Urinary bladder (tissue), 4 donors: Measurements from ENCODE around the gene FAM174B. TPM values are rescaled to one million over a fixed set of nuclear protein-coding genes. Genes with fewer than 3 reads are reported as not detected.

Experiments used
- DNase-seq: peaks from one replicate; pipeline ENCODE4 v3.0.0-alpha.2; 2015; ENCODE audit errors: extremely low spot score
- H3K27ac ChIP-seq: one replicate; pipeline ENCODE4 v1.5.1; 2013; ENCODE audit warnings: low read depth, mild to moderate bottlenecking, moderate library complexity
- H3K36me3 ChIP-seq: one replicate; pipeline ENCODE4 v1.6.1; 2013; ENCODE audit warnings: mild to moderate bottlenecking, moderate library complexity; ENCODE audit not compliant: insufficient read depth
- H3K4me1 ChIP-seq: one replicate; pipeline ENCODE4 v1.6.1; 2013; ENCODE audit warnings: mild to moderate bottlenecking, moderate library complexity; ENCODE audit not compliant: insufficient read depth
- H3K4me3 ChIP-seq: one replicate; pipeline ENCODE4 v1.5.1; 2013; ENCODE audit warnings: low read depth, low read length
- WGBS: extraction: QIAGEN DNeasy Blood & Tissue Kit; methylation state at CpG from one replicate; pipeline ENCODE4 v1.1.7; 2013; 5-methylcytosine and 5-hydroxymethylcytosine counted together
- polyA plus RNA-seq: library from polyadenylated mRNA; stranded (reverse); fragments of 200-250 nt; gene quantifications from one replicate; pipeline ENCODE4 v1.2.3, GENCODE V29; 2013
- total RNA-seq: library from RNA; depleted of rRNA; stranded (reverse); fragments of >200 nt; gene quantifications from one replicate; pipeline ENCODE4 v1.2.3, GENCODE V29; 2014
- donor health status: healthy with polysubstance abuse.
- donor health status: healthy.

Gene FAM174B
- total and polyA plus RNA-seq, 2 donors: 12.3 to 26.1 TPM

DNA sequence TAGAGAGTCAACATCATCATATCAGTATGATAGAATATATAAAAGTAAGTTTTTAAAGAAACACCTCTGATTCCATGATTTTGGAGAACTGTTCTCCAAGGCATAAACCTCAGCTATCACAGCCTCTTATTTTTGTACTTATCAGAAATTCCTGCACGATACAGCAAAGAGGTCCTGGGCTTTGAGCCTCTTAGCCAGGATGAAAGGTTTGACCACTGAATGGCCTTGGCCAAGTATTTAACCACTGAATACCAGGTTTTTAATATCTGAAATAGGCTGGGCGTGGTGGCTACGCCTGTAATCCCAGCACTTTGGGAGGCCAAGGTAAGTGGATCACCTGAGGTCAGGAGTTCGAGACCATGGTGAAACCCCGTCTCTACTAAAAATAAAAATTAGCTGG, 1.9 kb upstream of the FAM174B start:
- H3K4me3 ChIP-seq: no peak overlapping the region
- no peak for DNase-seq
- no peak overlapping the region for H3K27ac ChIP-seq
- H3K4me1 ChIP-seq: no peaks in the 10 kb centered on the region
- WGBS: 95% methylated on average over 5 of the region's 5 CpGs
- H3K36me3 ChIP-seq: no peaks in the 10 kb centered on the region

- 87% methylated on average over 6 of the region's 6 CpGs for WGBS
- no peak overlapping the region for H3K27ac ChIP-seq
- no peaks in the 10 kb centered on the region for H3K4me1 ChIP-seq
- H3K36me3 ChIP-seq: no peaks in the 10 kb centered on the region
- DNase-seq: no peak
- no peak overlapping the region for H3K4me3 ChIP-seq
Measured at GRCh38 chr15:92656089-92656488, 514 bp upstream of the FAM174B start.

DNA sequence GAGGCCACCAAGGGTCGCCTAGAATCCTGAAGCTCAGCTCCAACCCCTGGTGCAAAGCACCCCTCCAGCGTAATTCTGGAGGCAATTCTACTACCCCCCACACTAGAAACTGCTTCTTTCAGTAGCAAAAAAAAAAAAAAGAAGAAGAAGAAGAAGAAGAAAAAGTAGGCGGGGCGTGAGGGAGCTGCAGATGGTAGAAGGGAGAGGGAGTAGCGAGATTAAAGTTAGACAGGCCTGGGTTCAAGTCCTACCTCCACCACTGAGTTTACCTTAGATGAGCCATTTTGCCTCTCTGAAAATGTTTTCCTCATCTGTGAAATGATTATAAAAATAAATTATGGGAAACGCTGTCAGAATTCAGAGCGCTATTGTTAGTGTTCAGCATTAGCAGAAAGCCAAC, 913 bp downstream of the FAM174B start:
- H3K36me3 ChIP-seq: no peaks in the 10 kb centered on the region
- no peak for DNase-seq
- peak overlapping the region; percentile 27 for H3K27ac ChIP-seq
- H3K4me1 ChIP-seq: no peaks in the 10 kb centered on the region
- 83% methylated on average over 7 of the region's 7 CpGs for WGBS
- H3K4me3 ChIP-seq: peak overlapping the region; percentile 57

- DNase-seq: no peak
- H3K4me1 ChIP-seq: no peaks in the 10 kb centered on the region
- peak overlapping the region; percentile 57 for H3K4me3 ChIP-seq
- WGBS: 76% methylated on average over 7 of the region's 7 CpGs
- no peaks in the 10 kb centered on the region for H3K36me3 ChIP-seq
- H3K27ac ChIP-seq: no peak overlapping the region
Measured at GRCh38 chr15:92653836-92654539, 1.6 kb downstream of the FAM174B start.

- Histone ChIP-seq H3K4me1 (no peaks in the 10 kb centered on the region), H3K4me3 (no peak overlapping the region), H3K36me3 (no peaks in the 10 kb centered on the region), H3K27ac (no peak overlapping the region)
- WGBS: 93% methylated on average over 5 of the region's 5 CpGs
- DNase-seq: no peak
Measured at GRCh38 chr15:92653366-92653765, 2.2 kb downstream of the FAM174B start.

DNA sequence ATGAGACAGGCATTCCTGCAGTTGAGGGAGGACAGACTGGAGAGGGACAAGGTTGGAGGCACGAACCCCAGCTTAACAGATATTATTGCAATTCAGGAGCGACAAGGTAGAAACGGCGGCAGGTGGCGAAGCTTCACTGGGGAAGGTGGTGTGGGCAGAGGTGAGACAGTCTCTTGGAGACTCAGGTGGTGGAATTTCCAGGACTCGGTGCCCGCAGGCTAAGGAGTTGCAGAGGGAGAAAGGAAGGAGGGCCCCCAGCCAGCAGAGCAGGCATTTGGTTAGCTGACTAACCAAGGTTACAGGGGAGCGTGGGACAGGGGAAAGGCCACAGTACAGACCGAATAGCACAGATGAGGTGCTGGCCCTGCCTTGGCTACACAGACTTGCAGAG, 3.0 kb downstream of the FAM174B start:
- no peak overlapping the region for H3K27ac ChIP-seq
- H3K4me1 ChIP-seq: no peaks in the 10 kb centered on the region
- H3K36me3 ChIP-seq: no peaks in the 10 kb centered on the region
- WGBS: 87% methylated on average over 9 of the region's 9 CpGs
- H3K4me3 ChIP-seq: no peak overlapping the region
- DNase-seq: no peak

GRCh38 chr15:92651877-92652575, 3.5 kb downstream of the FAM174B start:
- H3K27ac ChIP-seq: no peak overlapping the region
- DNase-seq: no peak
- no peaks in the 10 kb centered on the region for H3K4me1 ChIP-seq
- 91% methylated on average over 10 of the region's 10 CpGs for WGBS
- no peak overlapping the region for H3K4me3 ChIP-seq
- no peaks in the 10 kb centered on the region for H3K36me3 ChIP-seq

GRCh38 chr15:92650966-92651365, 4.6 kb downstream of the FAM174B start:
- Histone ChIP-seq H3K36me3 (no peaks in the 10 kb centered on the region), H3K4me3 (no peak overlapping the region), H3K27ac (no peak overlapping the region), H3K4me1 (no peaks in the 10 kb centered on the region)
- DNase-seq: no peak
- 95% methylated on average over 2 of the region's 2 CpGs for WGBS

DNA sequence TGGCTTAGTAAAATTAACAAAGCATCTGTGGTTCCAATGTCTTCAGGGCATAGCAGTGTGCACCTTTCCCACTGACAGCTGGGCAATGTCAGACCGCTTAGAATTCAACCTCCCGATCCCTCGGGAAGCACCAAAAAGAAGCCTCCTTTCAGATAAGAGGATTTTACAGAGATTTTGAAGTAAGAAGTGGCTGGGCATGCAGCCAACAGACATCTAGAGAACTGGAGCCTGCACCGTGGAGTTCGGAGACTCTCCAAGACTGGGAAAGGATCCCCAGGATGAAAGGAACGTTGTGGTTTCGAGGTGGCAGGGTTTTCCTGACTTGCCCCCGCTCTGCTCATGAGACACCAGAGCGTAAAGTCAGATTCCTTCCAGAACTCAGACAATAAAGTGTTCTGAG, 5.3 kb downstream of the FAM174B start:
- Histone ChIP-seq H3K4me3 (no peak overlapping the region), H3K36me3 (no peaks in the 10 kb centered on the region), H3K27ac (no peak overlapping the region), H3K4me1 (no peaks in the 10 kb centered on the region)
- DNase-seq: no peak
- 26% methylated on average over 9 of the region's 9 CpGs for WGBS

GRCh38 chr15:92648190-92648875, 7.2 kb downstream of the FAM174B start:
- H3K27ac ChIP-seq: no peak overlapping the region
- no peak overlapping the region for H3K4me3 ChIP-seq
- H3K36me3 ChIP-seq: no peaks in the 10 kb centered on the region
- DNase-seq: no peak
- no peaks in the 10 kb centered on the region for H3K4me1 ChIP-seq
- 81% methylated on average over 8 of the region's 8 CpGs for WGBS

DNA sequence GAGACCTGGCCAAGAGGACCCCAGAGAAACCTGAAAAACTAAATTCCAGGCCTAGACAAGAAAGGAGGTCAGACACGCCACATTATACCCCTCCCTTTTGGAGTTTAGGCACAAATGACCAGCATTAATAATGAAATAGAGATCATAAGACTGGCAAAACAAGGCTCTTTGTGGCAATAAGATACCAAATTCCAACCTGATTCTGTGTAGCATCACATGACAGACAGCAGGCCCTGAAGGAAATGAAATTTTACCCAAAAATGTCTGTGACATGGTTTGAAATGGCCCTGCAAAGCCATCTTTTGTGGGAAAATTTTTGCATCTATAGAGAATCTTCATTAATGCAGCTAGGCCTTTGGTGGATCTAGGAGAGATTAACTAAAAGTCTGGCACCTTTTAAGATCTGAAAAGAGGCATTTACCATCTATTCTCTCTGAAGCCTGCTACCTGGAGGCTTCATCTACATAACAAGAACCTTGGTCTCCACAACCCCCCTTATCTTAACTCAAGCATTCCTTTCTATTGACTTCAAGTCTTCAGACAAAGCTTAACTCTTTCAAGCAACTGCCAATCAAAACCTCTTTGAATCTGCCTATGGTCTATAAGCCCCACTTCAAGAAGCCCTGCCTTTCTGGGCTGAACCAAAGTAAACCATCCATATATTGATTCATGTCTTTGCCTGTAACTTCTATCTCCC, 8.0 kb downstream of the FAM174B start:
- no peaks in the 10 kb centered on the region for H3K4me1 ChIP-seq
- H3K36me3 ChIP-seq: no peaks in the 10 kb centered on the region
- WGBS: 92% methylated on average over 1 of the region's 1 CpG
- H3K4me3 ChIP-seq: no peak overlapping the region
- no peak overlapping the region for H3K27ac ChIP-seq
- DNase-seq: no peak

- Histone ChIP-seq H3K27ac (peak overlapping the region; percentile 70), H3K4me3 (no peak overlapping the region), H3K36me3 (no peaks in the 10 kb centered on the region), H3K4me1 (no peaks in the 10 kb centered on the region)
- DNase-seq: no peak
- 93% methylated on average over 2 of the region's 2 CpGs for WGBS
Measured at GRCh38 chr15:92646216-92646615, 9.4 kb downstream of the FAM174B start.

- Histone ChIP-seq H3K27ac (peak overlapping the region; percentile 84), H3K4me1 (no peaks in the 10 kb centered on the region), H3K4me3 (no peak overlapping the region), H3K36me3 (no peaks in the 10 kb centered on the region)
- 89% methylated on average over 2 of the region's 2 CpGs for WGBS
- no peak for DNase-seq
Measured at GRCh38 chr15:92645731-92646130, 9.8 kb downstream of the FAM174B start.
